Stimulated activated naive CD8-positive, alpha-beta T cell treated with anti-CD3 and anti-CD28 coated beads, Interleukin-15, Interleukin-2, amounts not matched to agents 100 ng/mL and 50 ng/mL, for 24 hours (primary cell): ENCODE measurements around the gene USP48.
"Not testable (repeated sequence)": the region's sequence is repeated elsewhere in the genome, so short reads cannot be mapped to it uniquely, and the experiment has no call there.

Experiments used
- H3K27ac Mint-ChIP-seq: one replicate; pipeline ENCODE4 v1.8.0; 2021; ENCODE audit warnings: mild to moderate bottlenecking, mixed read lengths
- H3K27me3 Mint-ChIP-seq: one replicate; pipeline ENCODE4 v1.8.0; 2021; ENCODE audit warnings: mixed read lengths
- H3K36me3 Mint-ChIP-seq: one replicate; pipeline ENCODE4 v1.8.0; 2021; ENCODE audit warnings: low read depth, mixed read lengths
- H3K4me1 Mint-ChIP-seq: one replicate; pipeline ENCODE4 v1.8.0; 2021; ENCODE audit warnings: low read depth, mixed read lengths
- H3K4me3 Mint-ChIP-seq: one replicate; pipeline ENCODE4 v1.8.0; 2021; ENCODE audit warnings: mild to moderate bottlenecking, mixed read lengths
- H3K9me3 Mint-ChIP-seq: one replicate; pipeline ENCODE4 v1.8.0; 2021; ENCODE audit warnings: mixed read lengths

Gene USP48

GRCh38 chr1:21689661-21690372 is 93.1 kb downstream of the USP48 start:
- peaks cover 75% of the 10 kb centered on the region for H3K36me3 Mint-ChIP-seq
- no peaks in the 10 kb centered on the region for H3K9me3 Mint-ChIP-seq
- no peak overlapping the region for H3K4me3 Mint-ChIP-seq
- no peaks in the 10 kb centered on the region for H3K4me1 Mint-ChIP-seq
- H3K27ac Mint-ChIP-seq, result no peak overlapping the region
- H3K27me3 Mint-ChIP-seq, result no peaks in the 10 kb centered on the region

DNA sequence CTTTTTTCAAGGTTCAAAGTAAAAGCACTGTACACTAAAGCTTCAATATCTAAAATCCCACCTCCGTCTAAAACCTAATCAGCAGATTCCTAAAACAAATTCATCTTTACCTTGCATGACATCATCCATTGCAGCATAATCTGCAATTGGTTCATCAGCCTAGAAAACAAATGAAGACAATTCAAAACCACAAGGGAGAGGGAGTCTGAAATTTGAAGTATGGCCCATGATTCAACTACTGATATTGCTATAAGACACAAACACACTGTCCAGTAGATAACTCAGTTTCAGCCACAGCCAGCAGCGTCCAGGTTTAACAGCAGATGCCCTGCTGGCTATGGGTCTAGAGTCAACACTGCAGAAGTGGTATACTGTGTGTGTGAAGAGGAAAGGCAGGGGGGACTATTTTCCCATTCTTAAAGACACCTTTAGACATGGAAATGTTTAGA is 95.8 kb downstream of the USP48 start:
- Mint-ChIP-seq H3K27me3 (no peaks in the 10 kb centered on the region), H3K9me3 (no peaks in the 10 kb centered on the region), H3K4me3 (no peak overlapping the region), H3K36me3 (peaks cover 71% of the 10 kb centered on the region), H3K4me1 (no peaks in the 10 kb centered on the region), H3K27ac (no peak overlapping the region)

- no peaks in the 10 kb centered on the region for H3K27me3 Mint-ChIP-seq
- H3K9me3 Mint-ChIP-seq, result no peaks in the 10 kb centered on the region
- no peak overlapping the region for H3K4me3 Mint-ChIP-seq
- no peaks in the 10 kb centered on the region for H3K4me1 Mint-ChIP-seq
- H3K36me3 Mint-ChIP-seq, result peaks cover 72% of the 10 kb centered on the region
- H3K27ac Mint-ChIP-seq, result no peak overlapping the region
Measured at GRCh38 chr1:21685946-21686678, 96.8 kb downstream of the USP48 start.

DNA sequence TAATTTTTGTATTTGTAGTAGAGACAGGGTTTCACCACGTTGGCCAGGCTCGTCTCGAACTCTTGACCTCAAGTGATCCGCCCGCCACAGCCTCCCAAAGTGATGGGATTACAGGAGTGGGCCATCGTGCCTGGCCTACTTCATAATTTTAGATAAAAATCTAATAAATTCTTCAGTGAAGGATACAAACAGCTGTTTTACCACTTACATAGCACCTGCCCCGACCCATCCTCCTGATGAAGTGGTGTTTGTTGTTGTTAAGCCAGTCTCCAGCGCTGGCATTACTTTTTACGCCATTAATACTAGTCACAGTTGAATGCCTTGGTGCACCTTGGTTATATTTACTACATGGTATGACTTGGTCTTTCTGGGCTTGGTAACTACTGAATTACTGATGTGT is 101.5 kb downstream of the USP48 start:
- H3K9me3 Mint-ChIP-seq, result no peaks in the 10 kb centered on the region
- H3K27me3 Mint-ChIP-seq, result no peaks in the 10 kb centered on the region
- peaks cover 59% of the 10 kb centered on the region for H3K36me3 Mint-ChIP-seq
- H3K4me3 Mint-ChIP-seq, result no peak overlapping the region
- no peaks in the 10 kb centered on the region for H3K4me1 Mint-ChIP-seq
- H3K27ac Mint-ChIP-seq, result no peak overlapping the region

DNA sequence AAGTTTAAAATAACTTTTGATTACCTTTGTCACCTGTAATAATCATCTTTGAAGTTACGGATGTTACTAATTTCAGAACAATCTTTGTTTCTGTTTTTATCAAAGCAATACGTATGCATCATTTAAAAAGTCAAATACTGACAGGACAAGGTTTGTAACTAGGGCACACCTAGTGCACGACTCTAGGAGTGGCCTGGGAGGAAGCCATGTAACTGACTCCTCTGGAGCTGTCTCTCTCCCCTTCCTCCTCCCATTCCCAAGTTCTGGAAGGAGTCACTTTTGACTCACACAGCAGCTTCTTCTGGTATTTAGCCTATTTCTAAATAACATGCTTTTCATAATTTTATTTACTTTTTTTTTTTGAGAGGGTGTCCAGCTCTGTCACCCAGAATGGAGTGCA is 102.0 kb downstream of the USP48 start:
- Mint-ChIP-seq H3K4me1 (no peaks in the 10 kb centered on the region), H3K27ac (no peak overlapping the region), H3K9me3 (no peaks in the 10 kb centered on the region), H3K4me3 (no peak overlapping the region), H3K27me3 (no peaks in the 10 kb centered on the region), H3K36me3 (peaks cover 54% of the 10 kb centered on the region)

GRCh38 chr1:21680381-21680780 is 102.6 kb downstream of the USP48 start:
- Mint-ChIP-seq H3K4me1 (no peaks in the 10 kb centered on the region), H3K27ac (no peak overlapping the region)

GRCh38 chr1:21677168-21677567 is 105.8 kb downstream of the USP48 start:
- H3K27ac Mint-ChIP-seq, result no peak overlapping the region
- H3K9me3 Mint-ChIP-seq, result no peaks in the 10 kb centered on the region
- H3K4me3 Mint-ChIP-seq, result no peak overlapping the region
- no peaks in the 10 kb centered on the region for H3K4me1 Mint-ChIP-seq
- peaks cover 28% of the 10 kb centered on the region for H3K36me3 Mint-ChIP-seq
- H3K27me3 Mint-ChIP-seq, result no peaks in the 10 kb centered on the region

More at GRCh38 chr1:21680381-21680780, 102.6 kb downstream of the USP48 start:
- no peaks in the 10 kb centered on the region for H3K27me3 Mint-ChIP-seq
- H3K4me3 Mint-ChIP-seq, result no peak overlapping the region
- peaks cover 49% of the 10 kb centered on the region for H3K36me3 Mint-ChIP-seq
- no peaks in the 10 kb centered on the region for H3K9me3 Mint-ChIP-seq

DNA sequence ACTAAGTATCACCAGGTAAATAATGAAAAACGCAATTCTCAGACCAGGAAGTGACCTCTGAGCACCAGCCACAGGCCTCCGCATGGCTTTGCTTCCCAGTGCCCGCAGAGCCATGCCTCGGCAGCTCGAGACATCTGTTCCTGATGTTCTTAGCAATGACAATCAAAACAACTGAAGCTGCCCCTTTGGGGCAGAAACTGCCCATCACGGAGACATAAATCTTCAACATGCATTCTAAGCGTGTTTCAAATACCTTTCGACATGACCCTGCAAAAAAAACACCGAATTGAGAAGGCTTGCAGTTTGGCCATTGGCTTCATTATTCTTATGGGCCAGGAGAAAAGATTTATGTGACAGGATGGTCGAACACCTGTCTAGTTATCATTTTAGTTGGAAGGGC is 108.0 kb downstream of the USP48 start:
- Mint-ChIP-seq H3K36me3 (peaks cover 12% of the 10 kb centered on the region), H3K4me3 (no peak overlapping the region), H3K4me1 (peaks cover 6% of the 10 kb centered on the region), H3K9me3 (no peaks in the 10 kb centered on the region), H3K27ac (no peak overlapping the region), H3K27me3 (no peaks in the 10 kb centered on the region)

- H3K9me3 Mint-ChIP-seq, H3K4me3 Mint-ChIP-seq, H3K36me3 Mint-ChIP-seq, H3K27ac Mint-ChIP-seq, H3K4me1 Mint-ChIP-seq, H3K27me3 Mint-ChIP-seq: not testable (repeated sequence)
Measured at GRCh38 chr1:21673853-21674252, 109.1 kb downstream of the USP48 start.

DNA sequence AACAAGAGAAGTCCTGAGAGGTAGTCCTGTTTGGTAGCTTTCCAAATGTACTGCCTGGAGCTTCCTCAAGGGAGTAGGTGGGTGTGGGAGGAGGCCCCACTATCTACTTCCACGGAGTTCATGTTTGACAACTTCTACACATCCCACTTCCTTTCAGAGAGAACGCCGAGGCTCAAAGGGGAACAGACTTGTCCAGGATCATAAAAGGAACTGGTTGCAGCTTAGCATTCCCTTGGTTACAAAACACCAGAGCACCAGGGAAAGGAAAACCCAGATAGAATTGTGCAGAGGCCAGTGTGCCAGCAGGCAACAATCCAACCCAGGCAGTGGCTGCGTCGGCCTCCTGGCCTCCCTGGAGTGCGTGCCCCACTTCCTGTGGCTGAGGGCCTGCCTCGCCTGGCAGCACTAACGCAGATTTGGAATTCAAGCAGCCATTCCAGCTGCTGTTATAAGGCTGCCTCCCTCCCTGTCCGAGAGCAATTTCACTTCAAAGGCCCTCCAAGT is 109.6 kb downstream of the USP48 start:
- H3K36me3 Mint-ChIP-seq, result peaks cover 2% of the 10 kb centered on the region
- H3K27ac Mint-ChIP-seq, result no peak overlapping the region
- H3K4me1 Mint-ChIP-seq, result peaks cover 7% of the 10 kb centered on the region
- H3K4me3 Mint-ChIP-seq, result no peak overlapping the region
- peaks cover 1% of the 10 kb centered on the region for H3K27me3 Mint-ChIP-seq
- no peaks in the 10 kb centered on the region for H3K9me3 Mint-ChIP-seq

DNA sequence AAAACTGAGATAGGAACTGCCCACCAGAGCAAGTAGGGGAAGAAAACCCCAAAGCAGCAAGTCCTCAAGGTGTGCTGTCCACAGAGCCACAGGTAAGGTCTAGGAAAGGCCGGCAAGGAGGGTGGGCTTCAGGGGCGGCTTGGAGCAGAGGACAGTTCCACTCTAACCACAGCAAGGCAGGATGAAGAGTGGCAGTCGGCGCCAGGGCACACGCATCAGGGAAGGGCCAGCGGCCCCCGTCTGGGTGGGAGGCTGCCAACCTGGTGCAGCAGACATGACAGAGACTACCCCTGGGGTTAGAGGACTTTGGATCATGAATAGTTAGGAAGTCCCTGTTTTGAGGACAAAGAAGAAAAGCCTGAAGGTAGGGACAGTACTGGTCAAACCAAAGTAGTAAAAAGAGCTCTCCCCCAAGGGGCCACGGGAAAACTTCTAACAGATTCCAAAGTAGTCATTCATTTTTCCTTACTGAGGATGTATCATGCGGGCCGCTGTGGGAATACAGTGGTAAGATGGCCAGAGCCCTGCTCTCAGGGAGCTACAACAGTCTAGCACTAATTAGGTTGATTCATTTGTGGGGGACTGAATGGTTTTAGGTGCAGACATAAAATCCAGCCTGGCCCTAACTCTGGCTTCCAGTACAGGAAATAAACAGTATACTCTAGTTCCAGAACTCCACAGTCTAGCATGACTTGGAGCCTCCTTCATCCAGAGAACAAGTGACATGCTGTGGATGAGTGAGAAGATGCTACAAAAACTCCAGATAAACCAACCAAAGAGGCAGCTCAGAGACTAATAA is 110.3 kb downstream of the USP48 start:
- H3K27ac Mint-ChIP-seq, result no peak overlapping the region
- peaks cover 8% of the 10 kb centered on the region for H3K27me3 Mint-ChIP-seq
- H3K4me1 Mint-ChIP-seq, result peaks cover 7% of the 10 kb centered on the region
- no peaks in the 10 kb centered on the region for H3K9me3 Mint-ChIP-seq
- no peak overlapping the region for H3K4me3 Mint-ChIP-seq
- H3K36me3 Mint-ChIP-seq, result no peaks in the 10 kb centered on the region

GRCh38 chr1:21671915-21672314 is 111.0 kb downstream of the USP48 start:
- no peak overlapping the region for H3K4me3 Mint-ChIP-seq
- no peaks in the 10 kb centered on the region for H3K9me3 Mint-ChIP-seq
- H3K4me1 Mint-ChIP-seq, result peaks cover 7% of the 10 kb centered on the region
- no peaks in the 10 kb centered on the region for H3K36me3 Mint-ChIP-seq
- peaks cover 13% of the 10 kb centered on the region for H3K27me3 Mint-ChIP-seq
- H3K27ac Mint-ChIP-seq, result no peak overlapping the region

GRCh38 chr1:21670956-21671902 is 111.7 kb downstream of the USP48 start:
- no peak overlapping the region for H3K27ac Mint-ChIP-seq
- no peaks in the 10 kb centered on the region for H3K36me3 Mint-ChIP-seq
- no peaks in the 10 kb centered on the region for H3K9me3 Mint-ChIP-seq
- peaks cover 19% of the 10 kb centered on the region for H3K27me3 Mint-ChIP-seq
- no peak overlapping the region for H3K4me3 Mint-ChIP-seq
- H3K4me1 Mint-ChIP-seq, result peaks cover 7% of the 10 kb centered on the region
